Endodermal cell (in vitro differentiated cells): ENCODE results near the gene MBNL2. TPM values are rescaled to one million over a fixed set of nuclear protein-coding genes. Genes with fewer than 3 reads are reported as not detected.

Experiments
- DNase-seq: peaks from one replicate; pipeline ENCODE4 v3.0.0-alpha.2; 2017
- H3K27ac ChIP-seq: 2 replicates; pipeline ENCODE4 v1.5.1; 2013; ENCODE audit warnings: mild to moderate bottlenecking, low read depth, low read length, moderate library complexity
- H3K27me3 ChIP-seq: 2 replicates; pipeline ENCODE4 v1.6.1; 2013; ENCODE audit warnings: mild to moderate bottlenecking, low read length, moderate library complexity; ENCODE audit not compliant: insufficient read depth, control insufficient read depth, poor library complexity, severe bottlenecking
- H3K36me3 ChIP-seq: 2 replicates; pipeline ENCODE4 v1.7.0; 2013; ENCODE audit warnings: mild to moderate bottlenecking, low read length, moderate library complexity; ENCODE audit not compliant: control insufficient read depth, insufficient read depth
- H3K4me1 ChIP-seq: one replicate; pipeline ENCODE4 v1.7.0; 2013; ENCODE audit warnings: low read length; ENCODE audit not compliant: control insufficient read depth, insufficient read depth
- H3K4me3 ChIP-seq: 2 replicates; pipeline ENCODE4 v1.5.1; 2013; ENCODE audit warnings: mild to moderate bottlenecking, low read length, moderate library complexity
- H3K9ac ChIP-seq: 2 replicates; pipeline ENCODE4 v1.6.1; 2013; ENCODE audit warnings: mild to moderate bottlenecking, low read length, moderate library complexity; ENCODE audit not compliant: poor library complexity, severe bottlenecking; ENCODE audit errors: extremely low read depth
- H3K9me3 ChIP-seq: 2 replicates; pipeline ENCODE4 v1.6.1; 2013; ENCODE audit warnings: mild to moderate bottlenecking, low read length, moderate library complexity; ENCODE audit not compliant: control insufficient read depth
- H3K27ac Mint-ChIP-seq: 2 replicates; pipeline ENCODE4 v1.8.0; 2020; ENCODE audit warnings: mixed read lengths
- H3K27me3 Mint-ChIP-seq: 2 replicates; pipeline ENCODE4 v1.8.0; 2021; ENCODE audit warnings: mild to moderate bottlenecking, mixed read lengths; ENCODE audit not compliant: insufficient read depth
- H3K36me3 Mint-ChIP-seq: 2 replicates; pipeline ENCODE4 v1.8.0; 2020; ENCODE audit warnings: low read depth, mixed read lengths
- H3K4me1 Mint-ChIP-seq: 2 replicates; pipeline ENCODE4 v1.8.0; 2020; ENCODE audit warnings: mixed read lengths
- H3K4me3 Mint-ChIP-seq: 2 replicates; pipeline ENCODE4 v1.8.0; 2020; ENCODE audit warnings: mild to moderate bottlenecking, moderate library complexity, mixed read lengths
- H3K9me3 Mint-ChIP-seq: 2 replicates; pipeline ENCODE4 v1.8.0; 2020; ENCODE audit warnings: mild to moderate bottlenecking, mixed read lengths
- CTCF ChIP-seq: fragments of 200-600 bp; sonication (generic); conservative IDR thresholded peaks from 2 replicates; pipeline ENCODE4 v1.5.0; 2021; ENCODE audit warnings: antibody characterized with exemption, mild to moderate bottlenecking
- WGBS, 2 experiments: methylation state at CpG; one replicate each; pipeline versions ENCODE4 v1.1.5 to v1.1.7; 2013; ENCODE audit warnings: missing lambda C conversion rate in 2 of 2, mixed read lengths in 1 of 2; ENCODE audit not compliant: insufficient coverage in 1 of 2, insufficient read length in 1 of 2; 5-methylcytosine and 5-hydroxymethylcytosine counted together
- total RNA-seq, 2 donors: library from RNA; stranded (reverse); fragmentation: NEBNext Ultra II Directional in 1 of 2; extraction: Animal tissue kit (Norgen Biotek cat#: 25700) in 1 of 2; gene quantifications; 2 replicates in 1 of 2; 3 replicates in 1 of 2; pipeline ENCODE4 v1.2.1, GENCODE V29; 2021

The MBNL2 gene
- total RNA-seq, 2 donors from 2014 or later: 1.7 to 3.3 TPM

DNA sequence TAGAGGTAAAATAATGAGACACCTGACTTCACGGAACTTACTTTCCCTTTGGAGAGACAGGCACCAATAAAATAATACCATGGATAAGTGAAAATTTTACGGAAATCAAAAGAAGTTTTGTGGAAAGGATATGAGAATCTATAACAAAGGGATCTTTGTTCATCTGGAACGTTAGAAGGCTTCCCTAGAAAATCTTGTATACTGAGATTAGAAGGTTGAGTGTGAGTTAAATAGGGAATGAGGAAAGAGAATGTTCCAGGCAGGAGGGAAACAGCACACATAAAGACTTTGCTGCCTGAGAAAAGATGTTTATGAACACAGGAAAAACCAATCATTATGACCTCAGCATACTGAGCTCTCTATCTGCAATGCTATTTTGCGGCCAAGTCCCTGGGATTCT is 192.3 kb downstream of the MBNL2 start:
- Mint-ChIP-seq H3K36me3 (no peaks in the 10 kb centered on the region), H3K27ac (no peak overlapping the region), H3K4me1 (peaks cover 13% of the 10 kb centered on the region), H3K4me3 (no peak overlapping the region), H3K9me3 (no peaks in the 10 kb centered on the region), H3K27me3 (peaks cover 2% of the 10 kb centered on the region)
- Histone ChIP-seq H3K36me3 (no peaks in the 10 kb centered on the region), H3K9me3 (no peaks in the 10 kb centered on the region), H3K9ac (no peak overlapping the region), H3K27me3 (no peaks in the 10 kb centered on the region), H3K4me3 (no peak overlapping the region), H3K4me1 (no peaks in the 10 kb centered on the region), H3K27ac (no peak overlapping the region)
- DNase-seq: no peak
- no peak for TF ChIP-seq CTCF
- 63 to 84% methylated on average over 2 to 3 of the region's 4 CpGs for WGBS, 2 experiments

- H3K27me3 Mint-ChIP-seq: peaks cover 2% of the 10 kb centered on the region
- TF ChIP-seq CTCF: no peak
- Histone ChIP-seq H3K27me3 (no peaks in the 10 kb centered on the region), H3K27ac (no peak overlapping the region), H3K9ac (no peak overlapping the region), H3K36me3 (no peaks in the 10 kb centered on the region), H3K4me1 (no peaks in the 10 kb centered on the region), H3K9me3 (no peaks in the 10 kb centered on the region), H3K4me3 (no peak overlapping the region)
- no peak overlapping the region for H3K27ac Mint-ChIP-seq
- H3K4me3 Mint-ChIP-seq: no peak overlapping the region
- no peaks in the 10 kb centered on the region for H3K9me3 Mint-ChIP-seq
- peaks cover 13% of the 10 kb centered on the region for H3K4me1 Mint-ChIP-seq
- H3K36me3 Mint-ChIP-seq: no peaks in the 10 kb centered on the region
- DNase-seq: no peak
- 75 to 83% methylated on average over 1 to 5 of the region's 5 CpGs for WGBS, 2 experiments
Measured at GRCh38 chr13:97417698-97418097, 195.6 kb downstream of the MBNL2 start.

- H3K9me3 Mint-ChIP-seq: no peaks in the 10 kb centered on the region
Measured at GRCh38 chr13:97422118-97423054, 200.3 kb downstream of the MBNL2 start.

More at GRCh38 chr13:97422118-97423054, 200.3 kb downstream of the MBNL2 start:
- Histone ChIP-seq H3K4me1 (no peaks in the 10 kb centered on the region), H3K36me3 (no peaks in the 10 kb centered on the region), H3K27ac (no peak overlapping the region), H3K4me3 (no peak overlapping the region), H3K27me3 (no peaks in the 10 kb centered on the region), H3K9me3 (peaks cover 6% of the 10 kb centered on the region), H3K9ac (no peak overlapping the region)
- Mint-ChIP-seq H3K27me3 (peaks cover 2% of the 10 kb centered on the region), H3K36me3 (no peaks in the 10 kb centered on the region), H3K4me1 (peaks cover 2% of the 10 kb centered on the region), H3K4me3 (no peak overlapping the region), H3K27ac (no peak overlapping the region)
- WGBS, 2 experiments: 90 to 91% methylated on average over 2 to 7 of the region's 8 CpGs
- TF ChIP-seq CTCF: no peak
- DNase-seq: no peak
